GM12873 (cell line): ENCODE results near the gene EDARADD.

ENCODE experiments used
- TF ChIP-seq, protein P1 (sequence below): IDR thresholded peaks from 2 replicates; pipeline ENCODE4 v1.5.1; 2012; ENCODE audit warnings: low read depth, mild to moderate bottlenecking, moderate library complexity, low read length, control low read depth; ENCODE audit not compliant: insufficient read depth; ENCODE audit errors: missing control alignments

EDARADD gene

DNA sequence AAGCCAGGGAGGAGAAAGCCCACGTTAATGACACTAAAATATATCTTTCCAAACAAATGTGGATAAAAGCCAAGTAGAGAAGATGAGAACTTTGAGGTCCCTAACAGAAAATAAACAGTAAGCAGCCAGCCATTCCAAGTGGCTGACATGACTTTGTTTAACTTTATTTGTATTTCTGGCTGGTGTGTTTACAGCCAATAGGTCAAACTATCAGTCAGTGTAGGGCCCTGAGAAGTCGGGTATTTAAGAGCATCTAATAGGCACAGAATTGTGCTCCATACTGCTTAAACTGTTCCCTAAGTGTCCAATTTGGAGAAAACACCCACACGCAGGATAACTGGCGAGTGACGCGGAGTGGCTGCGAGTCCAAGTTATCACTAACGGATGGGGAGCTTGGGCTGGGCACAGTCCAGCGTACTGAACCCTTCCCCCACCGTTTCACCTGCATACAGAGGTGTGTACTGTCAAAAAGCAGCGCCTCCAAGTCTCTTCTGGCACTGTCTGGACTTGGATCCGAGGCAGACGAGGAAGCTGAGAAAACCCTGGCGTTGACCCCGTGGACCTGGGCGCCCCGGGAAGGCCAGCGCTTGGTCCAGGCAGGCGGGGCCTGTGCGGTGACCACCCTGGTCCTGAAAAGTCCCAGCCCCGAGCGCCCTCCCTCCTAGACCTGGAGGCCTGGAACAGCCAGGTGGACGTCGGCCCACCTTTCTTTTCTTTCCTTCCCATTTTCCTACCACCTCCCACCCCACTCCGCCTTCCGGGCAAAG, 129.0 kb downstream of the EDARADD start:
- TF ChIP-seq, protein P1, sequence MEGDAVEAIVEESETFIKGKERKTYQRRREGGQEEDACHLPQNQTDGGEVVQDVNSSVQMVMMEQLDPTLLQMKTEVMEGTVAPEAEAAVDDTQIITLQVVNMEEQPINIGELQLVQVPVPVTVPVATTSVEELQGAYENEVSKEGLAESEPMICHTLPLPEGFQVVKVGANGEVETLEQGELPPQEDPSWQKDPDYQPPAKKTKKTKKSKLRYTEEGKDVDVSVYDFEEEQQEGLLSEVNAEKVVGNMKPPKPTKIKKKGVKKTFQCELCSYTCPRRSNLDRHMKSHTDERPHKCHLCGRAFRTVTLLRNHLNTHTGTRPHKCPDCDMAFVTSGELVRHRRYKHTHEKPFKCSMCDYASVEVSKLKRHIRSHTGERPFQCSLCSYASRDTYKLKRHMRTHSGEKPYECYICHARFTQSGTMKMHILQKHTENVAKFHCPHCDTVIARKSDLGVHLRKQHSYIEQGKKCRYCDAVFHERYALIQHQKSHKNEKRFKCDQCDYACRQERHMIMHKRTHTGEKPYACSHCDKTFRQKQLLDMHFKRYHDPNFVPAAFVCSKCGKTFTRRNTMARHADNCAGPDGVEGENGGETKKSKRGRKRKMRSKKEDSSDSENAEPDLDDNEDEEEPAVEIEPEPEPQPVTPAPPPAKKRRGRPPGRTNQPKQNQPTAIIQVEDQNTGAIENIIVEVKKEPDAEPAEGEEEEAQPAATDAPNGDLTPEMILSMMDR = no peak

DNA sequence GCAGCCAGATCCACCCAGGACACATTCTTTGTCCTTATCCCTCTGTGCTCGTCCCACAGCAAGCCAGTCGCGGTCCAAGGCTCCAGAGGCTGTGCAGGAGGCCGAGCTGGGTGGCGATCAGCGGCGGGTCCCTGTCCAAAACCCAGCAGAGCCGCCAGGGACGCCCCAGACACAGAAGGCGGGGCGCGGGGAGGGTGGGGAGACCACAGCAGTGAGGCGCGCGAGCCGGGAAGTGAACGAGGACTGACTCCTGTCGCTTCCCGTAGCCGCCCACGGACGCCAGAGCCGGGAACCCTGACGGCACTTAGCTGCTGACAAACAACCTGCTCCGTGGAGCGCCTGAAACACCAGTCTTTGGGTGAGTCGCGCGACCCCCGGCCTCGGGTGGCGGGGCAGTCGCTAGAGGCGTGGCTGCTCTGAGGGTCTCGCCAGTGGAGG, 129.6 kb downstream of the EDARADD start, which contains the start of gene LGALS8:
Gene LGALS8, plus strand, starts transcription at position 279 of the 438 bp plus-strand sequence. CDS start 2,089 bp downstream, outside the sequence.
- TF ChIP-seq, protein P1 = no peak

DNA sequence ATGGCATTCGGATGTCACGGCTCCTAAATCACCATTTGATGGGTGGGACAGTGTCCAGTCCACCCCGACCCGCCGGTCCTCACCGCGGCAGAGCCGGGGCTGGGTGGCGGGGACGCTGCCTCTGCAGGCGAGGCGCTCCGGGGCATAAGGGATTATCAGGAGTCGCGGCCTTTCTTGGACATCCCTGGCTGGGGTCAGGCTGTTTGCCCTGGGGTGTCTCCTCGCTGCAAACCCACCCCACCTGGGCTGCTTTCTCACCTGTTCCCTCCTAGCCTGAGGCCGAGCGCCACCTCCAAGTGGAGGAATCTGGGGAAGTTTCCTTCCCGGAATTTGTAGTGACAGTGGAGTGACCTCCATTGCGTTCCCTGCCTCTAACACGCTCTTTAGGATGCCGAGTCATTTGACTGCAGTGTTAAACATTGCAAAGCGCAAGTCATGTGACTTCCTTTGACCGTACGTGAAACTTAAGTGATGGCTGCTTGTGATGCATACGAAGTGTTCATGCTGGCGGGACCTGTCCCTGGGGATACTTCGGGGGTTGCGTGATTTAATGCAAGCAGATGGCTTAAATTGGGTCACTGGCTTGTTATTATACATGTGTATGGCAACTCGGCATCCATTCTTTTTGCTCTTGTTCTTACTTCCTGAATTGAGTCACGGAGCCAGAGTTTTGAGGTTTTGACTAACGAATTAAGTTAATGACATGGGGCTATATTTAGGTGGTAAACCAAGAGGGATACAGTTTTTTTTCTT, 130.2 kb downstream of the EDARADD start:
- TF ChIP-seq, protein P1 = no peak

DNA sequence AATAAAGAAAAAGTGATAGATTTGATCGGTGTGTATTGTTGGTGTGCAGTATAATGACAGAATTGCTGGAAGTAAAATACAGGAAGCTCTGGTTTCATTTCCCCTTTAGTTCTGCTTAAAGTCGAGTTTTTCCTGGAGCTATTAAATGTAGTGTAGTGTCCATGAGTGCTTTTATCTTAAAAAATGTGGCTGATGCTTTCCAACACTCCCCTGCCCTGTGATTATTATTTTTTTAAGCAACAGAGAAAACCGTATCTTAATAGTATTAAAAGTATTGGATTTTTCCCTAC, 130.8 kb downstream of the EDARADD start:
- TF ChIP-seq, protein P1 = no peak

DNA sequence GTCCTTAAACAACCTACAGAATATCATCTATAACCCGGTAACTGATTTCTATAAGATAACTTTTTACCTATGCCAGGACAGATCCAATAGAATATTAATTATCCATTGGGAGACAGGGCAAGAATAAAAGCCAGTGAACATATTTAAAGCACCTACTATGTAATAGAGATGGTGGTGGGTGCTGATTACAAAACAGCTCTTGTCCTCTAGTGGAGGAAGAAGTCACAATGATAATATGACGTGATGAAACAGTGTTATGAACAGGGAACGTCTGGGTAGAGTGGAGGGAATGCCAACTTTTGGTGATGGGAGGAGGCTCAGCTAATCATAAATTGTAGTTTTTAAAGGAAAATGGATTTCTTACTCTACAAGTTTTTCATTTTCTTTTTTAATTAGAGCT, 132.0 kb downstream of the EDARADD start:
- TF ChIP-seq, protein P1 = no peak

DNA sequence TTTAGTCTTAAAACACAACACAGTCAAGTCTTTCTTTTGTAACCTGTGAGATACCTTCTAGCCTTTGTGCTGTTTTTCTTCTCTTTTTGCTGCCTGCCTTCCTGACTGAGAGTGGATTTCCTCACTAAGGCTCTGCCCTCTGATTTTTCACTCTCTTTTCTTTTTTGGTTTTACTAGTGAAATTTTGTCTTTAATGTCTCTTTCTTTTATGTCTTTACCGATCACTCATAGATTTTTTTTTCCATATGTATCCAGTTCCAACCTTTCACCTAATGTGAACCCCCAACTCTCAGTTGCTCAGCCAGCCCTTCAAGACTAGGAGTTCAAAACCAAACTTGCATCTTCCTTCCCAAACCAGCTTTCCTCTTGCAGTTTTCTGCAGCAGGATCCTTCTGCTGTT, 136.2 kb downstream of the EDARADD start:
- TF ChIP-seq, protein P1 = no peak

DNA sequence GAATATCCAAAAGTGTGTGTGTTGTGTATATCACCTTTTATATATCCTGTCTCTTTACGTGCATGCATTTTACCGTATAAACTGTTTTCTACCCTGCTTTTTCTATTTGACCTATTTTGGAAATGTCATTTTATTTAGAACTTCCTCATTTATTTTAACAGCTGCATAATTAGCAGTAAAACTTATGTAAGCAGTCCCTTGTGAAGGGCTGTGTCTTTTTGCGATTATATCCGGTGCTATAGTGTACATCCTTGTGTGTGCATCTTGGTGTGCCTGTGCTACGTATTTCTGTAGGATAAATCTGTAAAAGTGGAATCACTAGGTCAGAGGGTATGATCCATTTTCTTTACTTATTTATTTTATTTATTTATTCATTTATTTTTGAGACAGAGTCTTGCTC, 136.9 kb downstream of the EDARADD start:
- TF ChIP-seq, protein P1 = no peak
